ENCODE data around the gene SEC61A1. TPM values are rescaled to one million over a fixed set of nuclear protein-coding genes. Genes with fewer than 3 reads are reported as not detected.

SEC61A1 gene
- total RNA-seq, 1 experiment from 2014 or later = 189 TPM

- H3K4me3 ChIP-seq = no peak overlapping the region
- H3K79me2 ChIP-seq (ENCODE audit: low read depth) = no peaks in the 10 kb centered on the region
- intact Hi-C loops (cut with micrococcal nuclease; ENCODE audit: unreplicated experiment) = no loop called here
- DNase-seq = no peak
- TF ChIP-seq EZH2 (IDR thresholded peaks at IDR 0.05; ENCODE audit: low read depth) = no peak
- TF ChIP-seq, protein P1, sequence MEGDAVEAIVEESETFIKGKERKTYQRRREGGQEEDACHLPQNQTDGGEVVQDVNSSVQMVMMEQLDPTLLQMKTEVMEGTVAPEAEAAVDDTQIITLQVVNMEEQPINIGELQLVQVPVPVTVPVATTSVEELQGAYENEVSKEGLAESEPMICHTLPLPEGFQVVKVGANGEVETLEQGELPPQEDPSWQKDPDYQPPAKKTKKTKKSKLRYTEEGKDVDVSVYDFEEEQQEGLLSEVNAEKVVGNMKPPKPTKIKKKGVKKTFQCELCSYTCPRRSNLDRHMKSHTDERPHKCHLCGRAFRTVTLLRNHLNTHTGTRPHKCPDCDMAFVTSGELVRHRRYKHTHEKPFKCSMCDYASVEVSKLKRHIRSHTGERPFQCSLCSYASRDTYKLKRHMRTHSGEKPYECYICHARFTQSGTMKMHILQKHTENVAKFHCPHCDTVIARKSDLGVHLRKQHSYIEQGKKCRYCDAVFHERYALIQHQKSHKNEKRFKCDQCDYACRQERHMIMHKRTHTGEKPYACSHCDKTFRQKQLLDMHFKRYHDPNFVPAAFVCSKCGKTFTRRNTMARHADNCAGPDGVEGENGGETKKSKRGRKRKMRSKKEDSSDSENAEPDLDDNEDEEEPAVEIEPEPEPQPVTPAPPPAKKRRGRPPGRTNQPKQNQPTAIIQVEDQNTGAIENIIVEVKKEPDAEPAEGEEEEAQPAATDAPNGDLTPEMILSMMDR (conservative IDR thresholded peaks at IDR 0.05) = no peak
- no peak overlapping the region for H3K27ac ChIP-seq
- no peaks in the 10 kb centered on the region for H3K9me3 ChIP-seq (ENCODE audit: insufficient read depth, low read depth)
- H3K9me2 ChIP-seq (ENCODE audit: insufficient read depth) = no peaks in the 10 kb centered on the region
- H3K4me2 ChIP-seq = no peak overlapping the region
- H3K4me1 ChIP-seq (replicated peaks; ENCODE audit: insufficient read depth) = no peaks in the 10 kb centered on the region
- ChIA-PET CTCF (no interaction called here), POLR2A (ENCODE audit: unreplicated experiment) (no interaction called here)
- no TSS peak for BruUV-seq (replicated peaks)
- H3K36me3 ChIP-seq (ENCODE audit: low read depth) = no peaks in the 10 kb centered on the region
- no peaks in the 10 kb centered on the region for H4K20me1 ChIP-seq (ENCODE audit: insufficient read depth)
- 0 out of 2 replicates have a peak, but pooled peaks cover 3% of the 10 kb centered on the region for H3K27me3 ChIP-seq (ENCODE audit: insufficient read depth, low read depth)
- no peaks in the 10 kb centered on the region; the same call in none of the 2 replicates for H3F3A ChIP-seq (ENCODE audit: insufficient read depth, low read depth)
- no peak overlapping the region for H2AFZ ChIP-seq
Measured at GRCh38 chr3:128036119-128036518, 16.1 kb upstream of the SEC61A1 start.

DNA sequence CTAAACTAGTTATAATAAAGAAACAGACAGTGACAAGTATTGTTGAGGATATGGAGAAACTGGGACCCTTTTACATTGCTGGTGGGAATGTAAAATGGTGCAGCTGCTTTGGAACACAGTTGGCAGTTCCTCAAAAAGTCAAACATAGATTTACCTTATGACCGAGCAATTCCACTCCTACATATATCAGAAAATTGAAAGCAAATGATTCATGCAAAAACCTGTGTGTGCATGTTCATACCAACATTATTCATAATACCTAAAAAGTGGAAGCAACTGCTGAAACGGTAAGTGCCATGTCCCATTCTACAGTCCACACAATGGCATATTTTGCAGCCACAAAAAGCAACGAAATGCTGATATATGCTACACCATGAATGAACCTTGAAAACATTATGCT is 12.2 kb upstream of the SEC61A1 start:
- no peak for TF ChIP-seq EZH2 (IDR thresholded peaks at IDR 0.05; ENCODE audit: low read depth)
- TF ChIP-seq, protein P1 (conservative IDR thresholded peaks at IDR 0.05) = no peak
- no peak overlapping the region for H3K4me2 ChIP-seq
- H2AFZ ChIP-seq = no peak overlapping the region
- POLR2A ChIA-PET (ENCODE audit: unreplicated experiment) = interaction anchor here (0.5 kb wide), 1 partner anchor 7 kb away, joined by 3 read pairs; no protein-coding TSS in a partner anchor
- H3K36me3 ChIP-seq (ENCODE audit: low read depth) = no peaks in the 10 kb centered on the region
- no peaks in the 10 kb centered on the region; the same call in 1 of the 2 replicates for H3F3A ChIP-seq (ENCODE audit: insufficient read depth, low read depth)
- CTCF ChIA-PET = no interaction called here
- DNase-seq = no peak
- BruUV-seq (replicated peaks) = no TSS peak
- H3K9me2 ChIP-seq (ENCODE audit: insufficient read depth) = no peaks in the 10 kb centered on the region
- no peak overlapping the region for H3K27ac ChIP-seq
- H3K4me1 ChIP-seq (replicated peaks; ENCODE audit: insufficient read depth) = no peaks in the 10 kb centered on the region
- H3K79me2 ChIP-seq (ENCODE audit: low read depth) = no peaks in the 10 kb centered on the region
- intact Hi-C loops (cut with micrococcal nuclease; ENCODE audit: unreplicated experiment) = no loop called here
- no peaks in the 10 kb centered on the region for H4K20me1 ChIP-seq (ENCODE audit: insufficient read depth)
- no peaks in the 10 kb centered on the region for H3K9me3 ChIP-seq (ENCODE audit: insufficient read depth, low read depth)
- H3K4me3 ChIP-seq = no peak overlapping the region
- H3K27me3 ChIP-seq (ENCODE audit: insufficient read depth, low read depth) = peaks cover 3% of the 10 kb centered on the region; the same call in 1 of the 2 replicates

DNA sequence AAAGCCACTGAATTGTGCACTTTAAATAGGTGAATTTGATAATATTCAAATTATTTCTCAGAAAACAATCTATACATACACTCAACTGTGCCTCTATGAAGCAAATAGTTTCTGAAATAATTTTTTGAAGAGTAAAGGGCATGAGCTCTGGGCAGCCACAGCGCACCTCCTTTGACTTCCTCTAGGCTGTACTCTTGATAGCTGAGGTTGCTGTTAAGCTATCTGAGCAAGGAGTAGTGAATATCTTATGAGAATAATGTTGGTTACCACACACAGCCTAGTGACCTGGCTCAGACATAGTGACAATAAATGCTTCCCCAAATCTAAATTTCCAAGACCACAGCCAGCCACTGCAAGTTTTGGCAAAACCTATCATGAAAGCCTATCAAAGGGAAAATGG is 11.6 kb upstream of the SEC61A1 start:
- Histone ChIP-seq H3K4me1 (replicated peaks; ENCODE audit: insufficient read depth) (no peaks in the 10 kb centered on the region), H3K4me3 (no peak overlapping the region), H3K27me3 (ENCODE audit: insufficient read depth, low read depth) (peaks cover 3% of the 10 kb centered on the region; the same call in 1 of the 2 replicates), H4K20me1 (ENCODE audit: insufficient read depth) (no peaks in the 10 kb centered on the region), H3K9me2 (ENCODE audit: insufficient read depth) (no peaks in the 10 kb centered on the region), H3K9me3 (ENCODE audit: insufficient read depth, low read depth) (no peaks in the 10 kb centered on the region), H3K4me2 (no peak overlapping the region), H3K27ac (no peak overlapping the region), H2AFZ (no peak overlapping the region), H3K79me2 (ENCODE audit: low read depth) (no peaks in the 10 kb centered on the region), H3F3A (ENCODE audit: insufficient read depth, low read depth) (no peaks in the 10 kb centered on the region; the same call in 1 of the 2 replicates), H3K36me3 (ENCODE audit: low read depth) (no peaks in the 10 kb centered on the region)
- ChIA-PET POLR2A (ENCODE audit: unreplicated experiment) (interaction anchor here (0.5 kb wide), 1 partner anchor 8 kb away, joined by 3 read pairs; no protein-coding TSS in a partner anchor), CTCF (no interaction called here)
- BruUV-seq (replicated peaks) = no TSS peak
- no peak for DNase-seq
- TF ChIP-seq EZH2 (IDR thresholded peaks at IDR 0.05; ENCODE audit: low read depth) = no peak
- TF ChIP-seq, protein P1 (conservative IDR thresholded peaks at IDR 0.05) = no peak
- intact Hi-C loops (cut with micrococcal nuclease; ENCODE audit: unreplicated experiment) = no loop called here
